GM23338 (cell line): Measurements from ENCODE around the gene S100A16. TPM values are rescaled to one million over a fixed set of nuclear protein-coding genes. Genes with fewer than 3 reads are reported as not detected.

ENCODE experiments used
- ATAC-seq: fragments of 200-7000 bp; cut with Tn5 transposase; 3 replicates; pipeline ENCODE4 v1.9.1; 2020
- DNase-seq: peaks from one replicate; pipeline ENCODE4 v3.0.0-alpha.2; 2015; ENCODE audit warnings: low spot score
- H2AFZ ChIP-seq: fragments of 200-600 bp; sonication (generic); 2 replicates; pipeline ENCODE4 v1.8.0; 2016; ENCODE audit warnings: antibody characterized with exemption, mild to moderate bottlenecking, moderate library complexity
- H3F3A ChIP-seq: fragments of 200-600 bp; sonication (generic); replicated peaks from 2 replicates; pipeline ENCODE4 v1.8.0; 2017; ENCODE audit warnings: antibody characterized with exemption, mixed run types, low read depth
- H3K27ac ChIP-seq: fragments of 200-600 bp; sonication (generic); 2 replicates; pipeline ENCODE4 v1.6.1; 2016; ENCODE audit warnings: low read depth
- H3K27me3 ChIP-seq: fragments of 200-600 bp; sonication (generic); 2 replicates; pipeline ENCODE4 v1.8.0; 2016; ENCODE audit warnings: mild to moderate bottlenecking, mixed run types, moderate library complexity; ENCODE audit not compliant: insufficient read depth
- H3K36me3 ChIP-seq: fragments of 200-600 bp; sonication (generic); 2 replicates; pipeline ENCODE4 v1.8.0; 2016; ENCODE audit warnings: mild to moderate bottlenecking; ENCODE audit not compliant: insufficient read depth
- H3K4me1 ChIP-seq: fragments of 200-600 bp; sonication (generic); 2 replicates; pipeline ENCODE4 v1.8.0; 2016; ENCODE audit warnings: mild to moderate bottlenecking, moderate library complexity; ENCODE audit not compliant: insufficient read depth
- H3K4me2 ChIP-seq: fragments of 200-600 bp; sonication (generic); 2 replicates; pipeline ENCODE4 v1.7.1; 2017; ENCODE audit warnings: mixed run types
- H3K4me3 ChIP-seq: fragments of 200-600 bp; sonication (generic); 2 replicates; pipeline ENCODE4 v1.6.1; 2016; ENCODE audit warnings: mixed run types
- H3K79me2 ChIP-seq: fragments of 200-600 bp; sonication (generic); replicated peaks from 2 replicates; pipeline ENCODE4 v1.8.0; 2017; ENCODE audit warnings: mild to moderate bottlenecking; ENCODE audit not compliant: insufficient read depth
- H3K9me2 ChIP-seq: fragments of 200-600 bp; sonication (generic); 2 replicates; pipeline ENCODE4 v1.8.0; 2017; ENCODE audit not compliant: insufficient read depth
- H4K20me1 ChIP-seq: fragments of 200-600 bp; sonication (generic); replicated peaks from 2 replicates; pipeline ENCODE4 v1.8.0; 2017; ENCODE audit warnings: mild to moderate bottlenecking; ENCODE audit not compliant: insufficient read depth
- H3K27ac Mint-ChIP-seq: 2 replicates; pipeline ENCODE4 v1.8.0; 2020; ENCODE audit warnings: inconsistent platforms, mild to moderate bottlenecking, moderate library complexity, mixed read lengths
- H3K27me3 Mint-ChIP-seq: 3 replicates; pipeline ENCODE4 v1.8.0; 2022; ENCODE audit warnings: low read depth, mild to moderate bottlenecking, moderate library complexity, mixed read lengths, inconsistent platforms; ENCODE audit not compliant: insufficient read depth, poor library complexity
- H3K36me3 Mint-ChIP-seq: 3 replicates; pipeline ENCODE4 v1.8.0; 2021; ENCODE audit warnings: low read depth, mild to moderate bottlenecking, inconsistent platforms, moderate library complexity, mixed read lengths
- H3K4me1 Mint-ChIP-seq: 3 replicates; pipeline ENCODE4 v1.8.0; 2020; ENCODE audit warnings: mild to moderate bottlenecking, inconsistent platforms, mixed read lengths
- H3K4me3 Mint-ChIP-seq: 3 replicates; pipeline ENCODE4 v1.8.0; 2021; ENCODE audit warnings: moderate library complexity, mild to moderate bottlenecking, inconsistent platforms, mixed read lengths
- H3K9me3 Mint-ChIP-seq: 3 replicates; pipeline ENCODE4 v1.8.0; 2020; ENCODE audit warnings: moderate library complexity, mild to moderate bottlenecking, inconsistent platforms, mixed read lengths
- CREB1 ChIP-seq: fragments of 250-450 bp; sonication (Bioruptor Pico); IDR thresholded peaks from 2 replicates; pipeline ENCODE4 v1.5.0; 2020; ENCODE audit warnings: low read depth, mild to moderate bottlenecking, moderate library complexity
- POLR2AphosphoS5 ChIP-seq: IDR thresholded peaks from 2 replicates; pipeline ENCODE4 v1.6.1; 2016; ENCODE audit warnings: antibody characterized with exemption, low read depth
- polyA plus RNA-seq: library from polyadenylated mRNA; unstranded; fragments of >200 nt; fragmentation: Nextera tagmentation; extraction: Ambion mirVana; gene quantifications from 2 replicates; pipeline ENCODE4 v1.2.1, GENCODE V29; 2016
- total RNA-seq: library from RNA; depleted of rRNA; stranded (reverse); fragments of >200 nt; shearing (Covaris generic); gene quantifications from 2 replicates; pipeline ENCODE4 v1.2.3, GENCODE V29; 2014
- TF ChIP-seq, protein P1 (sequence below): fragments of 250-450 bp; sonication (Bioruptor Pico); IDR thresholded peaks from 2 replicates; pipeline ENCODE4 v1.5.0; 2020; ENCODE audit warnings: mild to moderate bottlenecking, moderate library complexity
- TF ChIP-seq, protein P2 (sequence below): IDR thresholded peaks from 2 replicates; pipeline ENCODE4 v1.6.1; 2016; ENCODE audit warnings: antibody characterized with exemption

The S100A16 gene
- total and polyA plus RNA-seq, 2 experiments from 2014 or later = 13.0 to 20.4 TPM

DNA sequence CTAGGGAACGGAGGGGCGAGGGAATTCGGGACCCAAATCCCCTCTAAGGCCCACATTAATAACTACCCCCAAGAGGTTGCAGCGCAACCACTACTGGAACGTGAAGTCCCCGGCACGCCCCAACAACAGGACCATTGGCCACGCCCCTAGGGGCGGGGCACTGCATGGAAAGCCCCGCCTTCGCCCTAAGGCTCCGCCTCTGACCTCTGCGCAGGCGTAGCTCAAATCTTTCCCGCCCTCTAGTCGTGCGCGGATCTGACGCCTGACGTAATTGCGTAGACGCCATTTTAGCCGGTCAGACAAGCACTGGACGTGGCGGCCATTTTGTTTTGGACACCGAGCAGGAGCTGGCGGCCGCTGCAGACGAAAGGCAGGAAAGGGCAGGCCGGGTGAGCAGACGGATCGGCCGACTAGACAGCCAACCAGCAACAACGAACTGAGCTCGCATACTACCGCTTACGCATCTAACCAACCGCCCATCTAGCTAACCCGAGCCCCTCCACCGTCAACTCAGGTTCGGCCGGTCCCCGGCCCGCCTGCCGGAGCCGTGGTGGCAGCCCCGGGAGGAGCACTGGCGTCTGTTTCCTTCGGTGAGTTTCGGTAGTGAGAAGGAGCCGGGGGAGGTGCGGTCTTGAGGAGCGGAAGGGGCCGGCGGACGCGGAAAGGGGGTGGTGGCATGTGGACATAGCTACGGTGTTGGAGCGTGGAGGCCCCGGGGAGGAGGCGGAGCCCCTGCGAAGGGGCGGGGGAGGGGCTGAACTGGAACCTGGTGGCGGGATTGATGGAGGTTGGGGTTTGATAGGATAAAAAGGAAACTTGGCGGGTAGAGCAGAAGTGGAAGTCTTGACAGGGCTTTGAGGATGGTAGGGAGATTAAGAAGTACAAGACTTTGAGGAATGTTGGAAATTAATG is 21.1 kb upstream of the S100A16 start, which contains the start of gene CHTOP:
Gene CHTOP, plus strand, starts transcription at position 313 of the 912 bp plus-strand sequence. CDS start 2,523 bp downstream, outside the sequence.
- Mint-ChIP-seq H3K4me3 (peak within 1 kb of the TSS; percentile 96), H3K27me3 (peaks cover 11% of the 10 kb centered on the region), H3K9me3 (no peaks in the 10 kb centered on the region), H3K4me1 (peaks cover 22% of the 10 kb centered on the region), H3K36me3 (peaks cover 54% of the 10 kb centered on the region), H3K27ac (peak within 1 kb of the TSS; percentile 100)
- Histone ChIP-seq H3K4me3 (peak within 1 kb of the TSS; percentile 89), H2AFZ (peak within 1 kb of the TSS; percentile 9; the same call in 1 of the 2 replicates), H3K27ac (peak within 1 kb of the TSS; percentile 100), H3K36me3 (peaks cover 32% of the 10 kb centered on the region), H3K79me2 (peaks cover 48% of the 10 kb centered on the region), H3K27me3 (no peaks in the 10 kb centered on the region), H3K4me2 (peak within 1 kb of the TSS; percentile 84), H3K4me1 (peaks cover 12% of the 10 kb centered on the region; the same call in 1 of the 2 replicates), H4K20me1 (peaks cover 10% of the 10 kb centered on the region; the same call in 1 of the 2 replicates), H3F3A (peaks cover 22% of the 10 kb centered on the region), H3K9me2 (no peaks in the 10 kb centered on the region)
- TF ChIP-seq POLR2AphosphoS5 (peak; percentile 96), CREB1 (CRISPR knock-in tag) (peak; percentile 91)
- TF ChIP-seq, protein P1, sequence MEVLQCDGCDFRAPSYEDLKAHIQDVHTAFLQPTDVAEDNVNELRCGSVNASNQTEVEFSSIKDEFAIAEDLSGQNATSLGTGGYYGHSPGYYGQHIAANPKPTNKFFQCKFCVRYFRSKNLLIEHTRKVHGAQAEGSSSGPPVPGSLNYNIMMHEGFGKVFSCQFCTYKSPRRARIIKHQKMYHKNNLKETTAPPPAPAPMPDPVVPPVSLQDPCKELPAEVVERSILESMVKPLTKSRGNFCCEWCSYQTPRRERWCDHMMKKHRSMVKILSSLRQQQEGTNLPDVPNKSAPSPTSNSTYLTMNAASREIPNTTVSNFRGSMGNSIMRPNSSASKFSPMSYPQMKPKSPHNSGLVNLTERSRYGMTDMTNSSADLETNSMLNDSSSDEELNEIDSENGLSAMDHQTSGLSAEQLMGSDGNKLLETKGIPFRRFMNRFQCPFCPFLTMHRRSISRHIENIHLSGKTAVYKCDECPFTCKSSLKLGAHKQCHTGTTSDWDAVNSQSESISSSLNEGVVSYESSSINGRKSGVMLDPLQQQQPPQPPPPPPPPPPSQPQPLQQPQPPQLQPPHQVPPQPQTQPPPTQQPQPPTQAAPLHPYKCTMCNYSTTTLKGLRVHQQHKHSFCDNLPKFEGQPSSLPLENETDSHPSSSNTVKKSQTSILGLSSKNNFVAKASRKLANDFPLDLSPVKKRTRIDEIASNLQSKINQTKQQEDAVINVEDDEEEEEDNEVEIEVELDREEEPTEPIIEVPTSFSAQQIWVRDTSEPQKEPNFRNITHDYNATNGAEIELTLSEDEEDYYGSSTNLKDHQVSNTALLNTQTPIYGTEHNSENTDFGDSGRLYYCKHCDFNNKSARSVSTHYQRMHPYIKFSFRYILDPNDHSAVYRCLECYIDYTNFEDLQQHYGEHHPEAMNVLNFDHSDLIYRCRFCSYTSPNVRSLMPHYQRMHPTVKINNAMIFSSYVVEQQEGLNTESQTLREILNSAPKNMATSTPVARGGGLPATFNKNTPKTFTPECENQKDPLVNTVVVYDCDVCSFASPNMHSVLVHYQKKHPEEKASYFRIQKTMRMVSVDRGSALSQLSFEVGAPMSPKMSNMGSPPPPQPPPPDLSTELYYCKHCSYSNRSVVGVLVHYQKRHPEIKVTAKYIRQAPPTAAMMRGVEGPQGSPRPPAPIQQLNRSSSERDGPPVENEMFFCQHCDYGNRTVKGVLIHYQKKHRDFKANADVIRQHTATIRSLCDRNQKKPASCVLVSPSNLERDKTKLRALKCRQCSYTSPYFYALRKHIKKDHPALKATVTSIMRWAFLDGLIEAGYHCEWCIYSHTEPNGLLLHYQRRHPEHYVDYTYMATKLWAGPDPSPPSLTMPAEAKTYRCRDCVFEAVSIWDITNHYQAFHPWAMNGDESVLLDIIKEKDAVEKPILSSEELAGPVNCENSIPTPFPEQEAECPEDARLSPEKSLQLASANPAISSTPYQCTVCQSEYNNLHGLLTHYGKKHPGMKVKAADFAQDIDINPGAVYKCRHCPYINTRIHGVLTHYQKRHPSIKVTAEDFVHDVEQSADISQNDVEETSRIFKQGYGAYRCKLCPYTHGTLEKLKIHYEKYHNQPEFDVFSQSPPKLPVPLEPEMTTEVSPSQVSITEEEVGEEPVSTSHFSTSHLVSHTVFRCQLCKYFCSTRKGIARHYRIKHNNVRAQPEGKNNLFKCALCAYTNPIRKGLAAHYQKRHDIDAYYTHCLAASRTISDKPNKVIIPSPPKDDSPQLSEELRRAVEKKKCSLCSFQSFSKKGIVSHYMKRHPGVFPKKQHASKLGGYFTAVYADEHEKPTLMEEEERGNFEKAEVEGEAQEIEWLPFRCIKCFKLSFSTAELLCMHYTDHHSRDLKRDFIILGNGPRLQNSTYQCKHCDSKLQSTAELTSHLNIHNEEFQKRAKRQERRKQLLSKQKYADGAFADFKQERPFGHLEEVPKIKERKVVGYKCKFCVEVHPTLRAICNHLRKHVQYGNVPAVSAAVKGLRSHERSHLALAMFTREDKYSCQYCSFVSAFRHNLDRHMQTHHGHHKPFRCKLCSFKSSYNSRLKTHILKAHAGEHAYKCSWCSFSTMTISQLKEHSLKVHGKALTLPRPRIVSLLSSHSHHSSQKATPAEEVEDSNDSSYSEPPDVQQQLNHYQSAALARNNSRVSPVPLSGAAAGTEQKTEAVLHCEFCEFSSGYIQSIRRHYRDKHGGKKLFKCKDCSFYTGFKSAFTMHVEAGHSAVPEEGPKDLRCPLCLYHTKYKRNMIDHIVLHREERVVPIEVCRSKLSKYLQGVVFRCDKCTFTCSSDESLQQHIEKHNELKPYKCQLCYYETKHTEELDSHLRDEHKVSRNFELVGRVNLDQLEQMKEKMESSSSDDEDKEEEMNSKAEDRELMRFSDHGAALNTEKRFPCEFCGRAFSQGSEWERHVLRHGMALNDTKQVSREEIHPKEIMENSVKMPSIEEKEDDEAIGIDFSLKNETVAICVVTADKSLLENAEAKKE (CRISPR knock-in tag) = no peak
- TF ChIP-seq, protein P2, sequence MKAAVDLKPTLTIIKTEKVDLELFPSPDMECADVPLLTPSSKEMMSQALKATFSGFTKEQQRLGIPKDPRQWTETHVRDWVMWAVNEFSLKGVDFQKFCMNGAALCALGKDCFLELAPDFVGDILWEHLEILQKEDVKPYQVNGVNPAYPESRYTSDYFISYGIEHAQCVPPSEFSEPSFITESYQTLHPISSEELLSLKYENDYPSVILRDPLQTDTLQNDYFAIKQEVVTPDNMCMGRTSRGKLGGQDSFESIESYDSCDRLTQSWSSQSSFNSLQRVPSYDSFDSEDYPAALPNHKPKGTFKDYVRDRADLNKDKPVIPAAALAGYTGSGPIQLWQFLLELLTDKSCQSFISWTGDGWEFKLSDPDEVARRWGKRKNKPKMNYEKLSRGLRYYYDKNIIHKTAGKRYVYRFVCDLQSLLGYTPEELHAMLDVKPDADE = 0 out of 2 replicates have a peak, but pooled peaks have one; percentile 16
- DNase-seq = peak; percentile 99
- ATAC-seq = peak; percentile 91
